A549 (cell line): ENCODE results near the gene KIF21A. TPM values are rescaled to one million over a fixed set of nuclear protein-coding genes. Genes with fewer than 3 reads are reported as not detected.

Source experiments
- ATAC-seq, 2 experiments: fragments of 200-7000 bp in 1 of 2; fragments of >200 bp in 1 of 2; cut with Nextera tagmentation in 1 of 2; cut with Tn5 transposase in 1 of 2; 3 replicates each; pipeline versions ENCODE4 v1.8.0 to v1.9.1; 2018 to 2020; ENCODE audit warnings: mild to moderate bottlenecking in 1 of 2, moderate library complexity in 1 of 2
- CTCF ChIA-PET: fragments of 300-600 bp; sonication (Branson Sonifier 250); formaldehyde crosslinking; extraction: SDS; loops from one replicate; lab custom pipeline; 2021; ENCODE audit warnings: antibody characterized with exemption, inconsistent platforms; lab: Yijun Ruan, JAX
- POLR2A ChIA-PET: fragments of 350-600 bp; formaldehyde crosslinking; extraction: SDS; loops from one replicate; lab custom pipeline; 2021; ENCODE audit warnings: antibody characterized with exemption, inconsistent platforms; lab: Yijun Ruan, JAX
- DNase-seq, 2 experiments: peaks; one replicate each; pipeline versions ENCODE4 v3.0.0 to v3.0.0-alpha.2; 2011 to 2016; ENCODE audit warnings: low read depth in 1 of 2, low spot score in 1 of 2
- FAIRE-seq: peaks from 2 replicates; lab custom pipeline; 2011; peaks lifted over from hg19 to GRCh38; lab: Jason Lieb, UNC
- H3K27ac ChIP-seq, 2 experiments: fragments of >200 bp; sonication (Bioruptor Twin); formaldehyde crosslinking; 3 replicates each; pipeline ENCODE4 v1.5.1; 2016 to 2017
- H3K4me1 ChIP-seq: fragments of >200 bp; sonication (Bioruptor Twin); formaldehyde crosslinking; 3 replicates; pipeline ENCODE4 v1.6.1; 2016
- H3K4me2 ChIP-seq: fragments of >200 bp; sonication (Bioruptor Twin); formaldehyde crosslinking; 3 replicates; pipeline ENCODE4 v1.6.1; 2016
- H3K4me3 ChIP-seq: fragments of >200 bp; sonication (Bioruptor Twin); formaldehyde crosslinking; 3 replicates; pipeline ENCODE4 v1.5.1; 2016
- H3K9me3 ChIP-seq: fragments of >200 bp; sonication (Bioruptor Twin); formaldehyde crosslinking; 3 replicates; pipeline ENCODE4 v1.6.1; 2016
- E2F6 ChIP-seq: IDR thresholded peaks from 2 replicates; pipeline ENCODE4 v1.6.1; 2012; ENCODE audit warnings: low read depth, borderline replicate concordance
- EP300 ChIP-seq, 2 experiments: fragments of >200 bp; sonication (Bioruptor Twin); formaldehyde crosslinking; IDR thresholded peaks; 2 replicates in 1 of 2; 3 replicates in 1 of 2; pipeline ENCODE4 v1.6.1; 2016 to 2017
- FOSB ChIP-seq: fragments of 250-450 bp; sonication (Bioruptor Pico); IDR thresholded peaks from 2 replicates; pipeline ENCODE4 v1.5.0; 2020; ENCODE audit warnings: mild to moderate bottlenecking, moderate library complexity
- GATA3 ChIP-seq: IDR thresholded peaks from 2 replicates; pipeline ENCODE4 v1.6.1; 2012; ENCODE audit warnings: borderline replicate concordance
- HEYL ChIP-seq: fragments of 250-450 bp; sonication (Bioruptor Pico); IDR thresholded peaks from 2 replicates; pipeline ENCODE4 v1.8.0; 2021; ENCODE audit warnings: mild to moderate bottlenecking, moderate library complexity
- HOXB5 ChIP-seq: fragments of 250-450 bp; sonication (Bioruptor Pico); IDR thresholded peaks from 2 replicates; pipeline ENCODE4 v1.5.0; 2020; ENCODE audit warnings: mild to moderate bottlenecking, moderate library complexity
- JUN ChIP-seq, 2 experiments: fragments of >200 bp; sonication (Bioruptor Twin); formaldehyde crosslinking; IDR thresholded peaks; 2 replicates in 1 of 2; 3 replicates in 1 of 2; pipeline ENCODE4 v1.6.1; 2016 to 2017
- JUNB ChIP-seq: fragments of >200 bp; sonication (Bioruptor Twin); formaldehyde crosslinking; IDR thresholded peaks from 2 replicates; pipeline ENCODE4 v1.6.1; 2016
- KDM5A ChIP-seq: fragments of 200-600 bp; sonication (generic); IDR thresholded peaks from 2 replicates; pipeline ENCODE4 v1.6.1; 2016; ENCODE audit warnings: antibody characterized with exemption, mild to moderate bottlenecking
- MYC ChIP-seq: IDR thresholded peaks from 2 replicates; pipeline ENCODE4 v1.6.1; 2012; ENCODE audit warnings: mild to moderate bottlenecking, inconsistent platforms, low read length, improper control_type of control experiment, borderline replicate concordance
- NFE2L2 ChIP-seq: fragments of 150-350 bp; conservative IDR thresholded peaks from 2 replicates; pipeline ENCODE4 v1.6.1; 2014; ENCODE audit warnings: low read length
- NR3C1 ChIP-seq: fragments of >200 bp; sonication (Bioruptor Twin); formaldehyde crosslinking; IDR thresholded peaks from 3 replicates; pipeline ENCODE4 v1.6.1; 2017
- PHF8 ChIP-seq: fragments of 200-600 bp; sonication (generic); IDR thresholded peaks from 2 replicates; pipeline ENCODE4 v1.6.1; 2016; ENCODE audit warnings: low read depth, mild to moderate bottlenecking, antibody characterized with exemption, moderate library complexity, borderline replicate concordance
- POLR2A ChIP-seq: IDR thresholded peaks from 2 replicates; pipeline ENCODE4 v1.6.1; 2012; ENCODE audit warnings: mild to moderate bottlenecking, low read length
- RFX5 ChIP-seq: fragments of 450-650 bp; IDR thresholded peaks from 2 replicates; pipeline ENCODE4 v1.7.1; 2014; ENCODE audit warnings: antibody characterized with exemption, mild to moderate bottlenecking, moderate library complexity
- SMC3 ChIP-seq: fragments of >200 bp; sonication (Bioruptor Twin); formaldehyde crosslinking; IDR thresholded peaks from 3 replicates; pipeline ENCODE4 v1.6.1; 2018; ENCODE audit warnings: inconsistent platforms
- SREBF2 ChIP-seq: fragments of 450-650 bp; IDR thresholded peaks from 2 replicates; pipeline ENCODE4 v1.6.1; 2014; ENCODE audit warnings: mild to moderate bottlenecking, moderate library complexity
- ZSCAN20 ChIP-seq: fragments of 250-450 bp; sonication (Bioruptor Pico); IDR thresholded peaks from 2 replicates; pipeline ENCODE4 v1.8.0; 2022; ENCODE audit warnings: mild to moderate bottlenecking, moderate library complexity
- WGBS: methylation state at CpG from one replicate; pipeline ENCODE4 v1.1.6; 2017; ENCODE audit errors: missing lambda C conversion rate; 5-methylcytosine and 5-hydroxymethylcytosine counted together
- polyA plus RNA-seq, 4 experiments: library from polyadenylated mRNA; depleted of rRNA in 3 of 4; stranded (reverse); fragments of >200 nt; fragmentation: RNase III in 1 of 4; extraction: RNeasy Plus Mini Kit Qiagen cat#74134 plus additional on column Dnase treatment in 1 of 4; gene quantifications; 2 replicates in 3 of 4; 3 replicates in 1 of 4; pipeline ENCODE4 v1.2.3, GENCODE V29; 2011 to 2017
- TF ChIP-seq, protein P1 (sequence below): fragments of 250-450 bp; sonication (Bioruptor Pico); IDR thresholded peaks from 2 replicates; pipeline ENCODE4 v1.5.0; 2020; ENCODE audit warnings: low read depth, mild to moderate bottlenecking, moderate library complexity
- TF ChIP-seq, protein P2 (sequence below): fragments of >200 bp; sonication (Bioruptor Twin); formaldehyde crosslinking; IDR thresholded peaks from 3 replicates; pipeline ENCODE4 v1.5.1; 2016
- TF ChIP-seq, protein P3 (sequence below): fragments of 450-650 bp; IDR thresholded peaks from 2 replicates; pipeline ENCODE4 v1.6.1; 2014; ENCODE audit warnings: antibody characterized with exemption

Gene KIF21A
- polyA plus RNA-seq, 2 of the 4 experiments (the other 2 are of a cell fraction) = 26.0 to 79.0 TPM

GRCh38 chr12:39459027-39459434 is 16.1 kb upstream of the KIF21A start:
- DNase-seq = no peak
- TF ChIP-seq FOSB (CRISPR knock-in tag) = no peak
- no peak for TF ChIP-seq JUN (IDR thresholded peaks at IDR 0.05)
- TF ChIP-seq RFX5 = no peak
- TF ChIP-seq, protein P1, sequence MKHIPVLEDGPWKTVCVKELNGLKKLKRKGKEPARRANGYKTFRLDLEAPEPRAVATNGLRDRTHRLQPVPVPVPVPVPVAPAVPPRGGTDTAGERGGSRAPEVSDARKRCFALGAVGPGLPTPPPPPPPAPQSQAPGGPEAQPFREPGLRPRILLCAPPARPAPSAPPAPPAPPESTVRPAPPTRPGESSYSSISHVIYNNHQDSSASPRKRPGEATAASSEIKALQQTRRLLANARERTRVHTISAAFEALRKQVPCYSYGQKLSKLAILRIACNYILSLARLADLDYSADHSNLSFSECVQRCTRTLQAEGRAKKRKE = no peak
- TF ChIP-seq, all 56 proteins: peak for 0
- 74% methylated on average over 7 of the region's 7 CpGs for WGBS
- CTCF ChIA-PET = no interaction called here
- Histone ChIP-seq H3K4me3 (no peak overlapping the region), H3K4me2 (no peak overlapping the region), H3K9me3 (no peaks in the 10 kb centered on the region), H3K27ac (no peak overlapping the region), H3K4me1 (no peaks in the 10 kb centered on the region)
- FAIRE-seq = no peak
- POLR2A ChIA-PET = no interaction called here
- no peak for ATAC-seq

DNA sequence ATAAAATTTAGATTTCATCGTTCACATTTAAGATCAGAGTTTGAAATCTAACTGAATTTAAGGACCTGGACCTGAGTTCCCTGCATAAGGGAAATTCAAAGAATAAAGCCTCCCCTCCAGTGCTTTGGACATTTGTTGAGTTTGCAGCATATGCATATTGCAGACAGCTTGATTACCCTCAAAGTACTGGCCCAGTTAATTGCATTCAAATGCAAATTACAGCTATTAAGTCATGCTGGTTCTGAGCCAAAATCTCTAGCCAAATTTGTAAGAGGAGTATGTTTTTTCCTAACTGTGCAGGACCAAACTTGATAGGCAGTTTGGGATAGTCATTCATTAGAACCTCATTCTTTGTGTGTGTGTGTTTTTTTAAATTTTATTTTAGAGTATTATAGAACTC is 9.1 kb upstream of the KIF21A start:
- no peaks in the 10 kb centered on the region for H3K4me1 ChIP-seq
- ATAC-seq (no peak), FAIRE-seq (no peak), DNase-seq (no peak)
- no peak overlapping the region for H3K4me3 ChIP-seq
- H3K27ac ChIP-seq = no peak overlapping the region
- CTCF ChIA-PET = no interaction called here
- no peaks in the 10 kb centered on the region for H3K9me3 ChIP-seq
- no peak for TF ChIP-seq HEYL (CRISPR knock-in tag)
- TF ChIP-seq POLR2A = no peak
- no peak for TF ChIP-seq HOXB5 (CRISPR knock-in tag)
- no peak for TF ChIP-seq SMC3
- TF ChIP-seq EP300 (IDR thresholded peaks at IDR 0.05) = no peak
- TF ChIP-seq PHF8 = no peak
- TF ChIP-seq NFE2L2 = no peak
- TF ChIP-seq JUNB = no peak
- no peak for TF ChIP-seq KDM5A
- TF ChIP-seq MYC = no peak
- no peak for TF ChIP-seq GATA3
- no peak for TF ChIP-seq RFX5
- TF ChIP-seq E2F6 = no peak
- TF ChIP-seq, protein P2, sequence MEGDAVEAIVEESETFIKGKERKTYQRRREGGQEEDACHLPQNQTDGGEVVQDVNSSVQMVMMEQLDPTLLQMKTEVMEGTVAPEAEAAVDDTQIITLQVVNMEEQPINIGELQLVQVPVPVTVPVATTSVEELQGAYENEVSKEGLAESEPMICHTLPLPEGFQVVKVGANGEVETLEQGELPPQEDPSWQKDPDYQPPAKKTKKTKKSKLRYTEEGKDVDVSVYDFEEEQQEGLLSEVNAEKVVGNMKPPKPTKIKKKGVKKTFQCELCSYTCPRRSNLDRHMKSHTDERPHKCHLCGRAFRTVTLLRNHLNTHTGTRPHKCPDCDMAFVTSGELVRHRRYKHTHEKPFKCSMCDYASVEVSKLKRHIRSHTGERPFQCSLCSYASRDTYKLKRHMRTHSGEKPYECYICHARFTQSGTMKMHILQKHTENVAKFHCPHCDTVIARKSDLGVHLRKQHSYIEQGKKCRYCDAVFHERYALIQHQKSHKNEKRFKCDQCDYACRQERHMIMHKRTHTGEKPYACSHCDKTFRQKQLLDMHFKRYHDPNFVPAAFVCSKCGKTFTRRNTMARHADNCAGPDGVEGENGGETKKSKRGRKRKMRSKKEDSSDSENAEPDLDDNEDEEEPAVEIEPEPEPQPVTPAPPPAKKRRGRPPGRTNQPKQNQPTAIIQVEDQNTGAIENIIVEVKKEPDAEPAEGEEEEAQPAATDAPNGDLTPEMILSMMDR = no peak
- no peak for TF ChIP-seq SREBF2
- TF ChIP-seq NR3C1 = no peak
- no peak for TF ChIP-seq ZSCAN20 (CRISPR knock-in tag)
- no peak for TF ChIP-seq FOSB (CRISPR knock-in tag)
- TF ChIP-seq, protein P3, sequence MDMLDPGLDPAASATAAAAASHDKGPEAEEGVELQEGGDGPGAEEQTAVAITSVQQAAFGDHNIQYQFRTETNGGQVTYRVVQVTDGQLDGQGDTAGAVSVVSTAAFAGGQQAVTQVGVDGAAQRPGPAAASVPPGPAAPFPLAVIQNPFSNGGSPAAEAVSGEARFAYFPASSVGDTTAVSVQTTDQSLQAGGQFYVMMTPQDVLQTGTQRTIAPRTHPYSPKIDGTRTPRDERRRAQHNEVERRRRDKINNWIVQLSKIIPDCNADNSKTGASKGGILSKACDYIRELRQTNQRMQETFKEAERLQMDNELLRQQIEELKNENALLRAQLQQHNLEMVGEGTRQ = no peak
- no peak overlapping the region for H3K4me2 ChIP-seq
- WGBS = 91% methylated on average over 1 of the region's 1 CpG
- POLR2A ChIA-PET = no interaction called here

GRCh38 chr12:39448038-39448437 is 5.1 kb upstream of the KIF21A start:
- Histone ChIP-seq H3K4me3 (no peak overlapping the region), H3K9me3 (no peaks in the 10 kb centered on the region), H3K27ac (no peak overlapping the region), H3K4me2 (no peak overlapping the region), H3K4me1 (peaks cover 10% of the 10 kb centered on the region)
- no peak for FAIRE-seq
- no peak for ATAC-seq
- ChIA-PET CTCF (no interaction called here), POLR2A (no interaction called here)
- no peak for DNase-seq
- TF ChIP-seq HEYL (CRISPR knock-in tag) (no peak), MYC (no peak), KDM5A (no peak), JUN (IDR thresholded peaks at IDR 0.05) (no peak), SREBF2 (no peak)
